Astrocyte (in vitro differentiated cells and primary cell): ENCODE measurements around the gene MMP21. TPM values are rescaled to one million over a fixed set of nuclear protein-coding genes. Genes with fewer than 3 reads are reported as not detected.

Experiments
- DNase-seq: peaks from one replicate; pipeline ENCODE4 v3.0.0-alpha.2; 2010; ENCODE audit warnings: low read depth
- FAIRE-seq: peaks from 2 replicates; lab custom pipeline; 2011; peaks lifted over from hg19 to GRCh38; lab: Jason Lieb, UNC
- H2AFZ ChIP-seq: 2 replicates; pipeline ENCODE4 v1.6.0; 2012; ENCODE audit warnings: low read depth, low read length, inconsistent platforms
- H3K27ac ChIP-seq: 2 replicates; pipeline ENCODE4 v1.5.1; 2011; ENCODE audit warnings: low read depth, low read length, inconsistent platforms
- H3K27me3 ChIP-seq: 2 replicates; pipeline ENCODE4 v1.6.0; 2011; ENCODE audit warnings: low read length, inconsistent platforms; ENCODE audit not compliant: insufficient read depth
- H3K36me3 ChIP-seq: 2 replicates; pipeline ENCODE4 v1.5.1; 2011; ENCODE audit warnings: low read length, inconsistent platforms; ENCODE audit not compliant: insufficient read depth
- H3K4me1 ChIP-seq: 2 replicates; pipeline ENCODE4 v1.5.1; 2011; ENCODE audit warnings: low read length, inconsistent platforms; ENCODE audit not compliant: insufficient read depth
- H3K4me2 ChIP-seq: 2 replicates; pipeline ENCODE4 v1.6.0; 2012; ENCODE audit warnings: low read length, inconsistent platforms
- H3K4me3 ChIP-seq: 2 replicates; pipeline ENCODE4 v1.5.1; 2011; ENCODE audit warnings: low read depth, mild to moderate bottlenecking, low read length, inconsistent platforms; ENCODE audit not compliant: insufficient read depth
- H3K79me2 ChIP-seq: 2 replicates; pipeline ENCODE4 v1.6.0; 2012; ENCODE audit warnings: mild to moderate bottlenecking, low read length, inconsistent platforms; ENCODE audit not compliant: insufficient read depth
- H3K9ac ChIP-seq: 2 replicates; pipeline ENCODE4 v1.6.0; 2012; ENCODE audit warnings: mild to moderate bottlenecking, low read length, inconsistent platforms
- H3K9me3 ChIP-seq: 2 replicates; pipeline ENCODE4 v1.5.1; 2012; ENCODE audit warnings: low read depth, mild to moderate bottlenecking, low read length, inconsistent platforms; ENCODE audit not compliant: insufficient read depth
- H4K20me1 ChIP-seq: 2 replicates; pipeline ENCODE4 v1.6.0; 2012; ENCODE audit warnings: low read length, inconsistent platforms; ENCODE audit not compliant: insufficient read depth
- H3K27ac Mint-ChIP-seq: one replicate; pipeline ENCODE4 v1.8.0; 2021; ENCODE audit warnings: mild to moderate bottlenecking, mixed read lengths; ENCODE audit not compliant: unreplicated experiment
- H3K27me3 Mint-ChIP-seq: one replicate; pipeline ENCODE4 v1.8.0; 2021; ENCODE audit warnings: low read depth, mixed read lengths; ENCODE audit not compliant: unreplicated experiment
- H3K36me3 Mint-ChIP-seq: one replicate; pipeline ENCODE4 v1.8.0; 2021; ENCODE audit warnings: low read depth, mixed read lengths; ENCODE audit not compliant: unreplicated experiment
- H3K4me1 Mint-ChIP-seq: one replicate; pipeline ENCODE4 v1.8.0; 2021; ENCODE audit warnings: low read depth, mixed read lengths; ENCODE audit not compliant: unreplicated experiment
- H3K4me3 Mint-ChIP-seq: one replicate; pipeline ENCODE4 v1.8.0; 2021; ENCODE audit warnings: mild to moderate bottlenecking, moderate library complexity, mixed read lengths; ENCODE audit not compliant: unreplicated experiment
- H3K9me3 Mint-ChIP-seq: one replicate; pipeline ENCODE4 v1.8.0; 2021; ENCODE audit warnings: mild to moderate bottlenecking, mixed read lengths; ENCODE audit not compliant: unreplicated experiment
- EZH2 ChIP-seq: IDR thresholded peaks from 2 replicates; pipeline ENCODE4 v1.6.1; 2012; ENCODE audit warnings: mild to moderate bottlenecking, low read length, inconsistent platforms; ENCODE audit not compliant: insufficient read depth
- total RNA-seq: library from RNA; stranded (reverse); gene quantifications from 2 replicates; pipeline ENCODE4 v1.2.1, GENCODE V29; 2021
- TF ChIP-seq, protein P1 (sequence below): IDR thresholded peaks from 2 replicates; pipeline ENCODE4 v1.5.1; 2011; ENCODE audit warnings: low read depth, mild to moderate bottlenecking, inconsistent platforms, low read length, moderate library complexity; ENCODE audit not compliant: insufficient read depth

Gene MMP21
- total RNA-seq, 1 donor from 2014 or later, result not detected

- no peak for FAIRE-seq
- no peaks in the 10 kb centered on the region for H3K4me1 ChIP-seq
- no peak overlapping the region for H3K27ac Mint-ChIP-seq
Measured at GRCh38 chr10:125801574-125801973, 26.0 kb upstream of the MMP21 start.

DNA sequence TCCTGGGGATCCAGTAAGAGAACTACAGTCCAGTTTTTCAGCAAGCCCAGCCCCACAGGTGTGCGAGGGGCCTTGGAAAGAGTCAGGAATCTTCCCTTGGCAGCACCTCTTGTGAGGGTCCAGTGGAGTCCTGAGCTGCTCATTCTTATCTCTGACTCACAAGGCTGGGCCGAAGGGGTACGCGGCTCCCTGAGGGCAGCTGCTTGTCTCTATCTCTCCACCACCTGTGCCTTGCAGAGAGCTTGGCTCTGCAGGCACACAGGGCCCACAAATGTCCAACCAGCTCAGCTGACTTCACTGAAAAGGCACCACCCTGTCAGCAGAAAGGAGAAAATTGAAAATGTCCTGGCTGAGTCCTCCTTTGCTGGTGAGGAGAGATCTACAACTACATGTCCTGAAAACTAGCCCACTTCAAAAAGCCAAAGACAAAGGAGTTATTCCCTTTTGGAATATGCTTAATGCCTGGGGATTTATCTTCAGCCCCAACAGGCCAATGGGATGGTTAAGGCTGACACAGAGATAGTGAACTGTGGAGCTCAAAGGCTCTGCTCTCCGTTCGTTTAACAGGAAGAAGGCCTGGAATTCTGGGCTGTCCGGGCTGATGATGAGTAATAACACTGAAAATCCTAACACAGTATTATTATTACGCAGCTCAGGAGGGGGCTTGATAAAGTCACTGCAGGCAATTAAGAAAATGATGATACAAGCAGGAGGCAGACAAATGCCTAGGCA lies 24.0 kb upstream of the MMP21 start:
- Mint-ChIP-seq H3K27me3 (no peaks in the 10 kb centered on the region), H3K4me1 (peaks cover 16% of the 10 kb centered on the region), H3K4me3 (no peak overlapping the region), H3K36me3 (peaks cover 28% of the 10 kb centered on the region), H3K9me3 (no peaks in the 10 kb centered on the region), H3K27ac (peak overlapping the region; percentile 23)
- no peaks in the 10 kb centered on the region for H3K27me3 ChIP-seq
- H3K4me2 ChIP-seq, result no peak overlapping the region
- H3K27ac ChIP-seq, result no peak overlapping the region
- no peaks in the 10 kb centered on the region for H3K9me3 ChIP-seq
- no peak overlapping the region for H3K9ac ChIP-seq
- H4K20me1 ChIP-seq, result peaks cover 9% of the 10 kb centered on the region
- FAIRE-seq (no peak), DNase-seq (no peak)
- H3K4me1 ChIP-seq, result no peaks in the 10 kb centered on the region
- TF ChIP-seq, protein P1, sequence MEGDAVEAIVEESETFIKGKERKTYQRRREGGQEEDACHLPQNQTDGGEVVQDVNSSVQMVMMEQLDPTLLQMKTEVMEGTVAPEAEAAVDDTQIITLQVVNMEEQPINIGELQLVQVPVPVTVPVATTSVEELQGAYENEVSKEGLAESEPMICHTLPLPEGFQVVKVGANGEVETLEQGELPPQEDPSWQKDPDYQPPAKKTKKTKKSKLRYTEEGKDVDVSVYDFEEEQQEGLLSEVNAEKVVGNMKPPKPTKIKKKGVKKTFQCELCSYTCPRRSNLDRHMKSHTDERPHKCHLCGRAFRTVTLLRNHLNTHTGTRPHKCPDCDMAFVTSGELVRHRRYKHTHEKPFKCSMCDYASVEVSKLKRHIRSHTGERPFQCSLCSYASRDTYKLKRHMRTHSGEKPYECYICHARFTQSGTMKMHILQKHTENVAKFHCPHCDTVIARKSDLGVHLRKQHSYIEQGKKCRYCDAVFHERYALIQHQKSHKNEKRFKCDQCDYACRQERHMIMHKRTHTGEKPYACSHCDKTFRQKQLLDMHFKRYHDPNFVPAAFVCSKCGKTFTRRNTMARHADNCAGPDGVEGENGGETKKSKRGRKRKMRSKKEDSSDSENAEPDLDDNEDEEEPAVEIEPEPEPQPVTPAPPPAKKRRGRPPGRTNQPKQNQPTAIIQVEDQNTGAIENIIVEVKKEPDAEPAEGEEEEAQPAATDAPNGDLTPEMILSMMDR, result no peak
- TF ChIP-seq EZH2, result no peak
- no peak overlapping the region for H2AFZ ChIP-seq
- H3K36me3 ChIP-seq, result peaks cover 4% of the 10 kb centered on the region
- H3K4me3 ChIP-seq, result no peak overlapping the region
- no peaks in the 10 kb centered on the region for H3K79me2 ChIP-seq

More at GRCh38 chr10:125801574-125801973, 26.0 kb upstream of the MMP21 start:
- no peak overlapping the region for H3K4me3 ChIP-seq
- no peak overlapping the region for H3K4me2 ChIP-seq
- H4K20me1 ChIP-seq, result peaks cover 9% of the 10 kb centered on the region
- H3K9ac ChIP-seq, result no peak overlapping the region
- H3K9me3 Mint-ChIP-seq, result no peaks in the 10 kb centered on the region
- no peak overlapping the region for H2AFZ ChIP-seq
- no peak for TF ChIP-seq EZH2
- TF ChIP-seq, protein P1, result no peak
- no peaks in the 10 kb centered on the region for H3K27me3 ChIP-seq
- H3K79me2 ChIP-seq, result no peaks in the 10 kb centered on the region
- DNase-seq, result no peak
- H3K36me3 ChIP-seq, result peaks cover 9% of the 10 kb centered on the region
- no peaks in the 10 kb centered on the region for H3K9me3 ChIP-seq
- no peak overlapping the region for H3K4me3 Mint-ChIP-seq
- H3K4me1 Mint-ChIP-seq, result peaks cover 16% of the 10 kb centered on the region
- H3K27me3 Mint-ChIP-seq, result no peaks in the 10 kb centered on the region
- H3K36me3 Mint-ChIP-seq, result peaks cover 31% of the 10 kb centered on the region
- no peak overlapping the region for H3K27ac ChIP-seq
